Ovary (tissue), 9 donors: ENCODE data around the gene APOC3. TPM values are rescaled to one million over a fixed set of nuclear protein-coding genes. Genes with fewer than 3 reads are reported as not detected.
A peak's percentile ranks its signal among the peaks of the same experiment; 100 is the strongest.

ENCODE experiments used
- DNase-seq, 5 donors: peaks; one replicate each; pipeline ENCODE4 v3.0.0-alpha.2; 2019 to 2020
- H3K27ac ChIP-seq, 2 donors: fragments of 200-600 bp; one replicate each; pipeline versions ENCODE4 v1.5.1 to v1.8.0; 2019 to 2022
- H3K27me3 ChIP-seq: fragments of 200-600 bp; one replicate; pipeline ENCODE4 v1.8.0; 2022
- H3K36me3 ChIP-seq: fragments of 200-600 bp; sonication (generic); one replicate; pipeline ENCODE4 v1.5.1; 2019
- H3K4me1 ChIP-seq: one replicate; pipeline ENCODE4 v1.8.1; 2013; ENCODE audit warnings: mild to moderate bottlenecking, moderate library complexity; ENCODE audit not compliant: insufficient read depth
- H3K4me3 ChIP-seq: fragments of 200-600 bp; sonication (generic); one replicate; pipeline ENCODE4 v1.5.1; 2017
- H3K9me3 ChIP-seq, 2 donors: fragments of 200-600 bp in 1 of 2; sonication (generic) in 1 of 2; one replicate each; pipeline versions ENCODE4 v1.5.1 to v1.8.1; 2013 to 2019; ENCODE audit warnings: mild to moderate bottlenecking in 1 of 2, moderate library complexity in 1 of 2
- EP300 ChIP-seq: sonication (generic); formaldehyde crosslinking; IDR thresholded peaks from one replicate; pipeline ENCODE4 v1.6.1; 2017; ENCODE audit warnings: antibody characterized with exemption
- POLR2A ChIP-seq: fragments of 450-650 bp; IDR thresholded peaks from one replicate; pipeline ENCODE4 v1.6.1; 2017; ENCODE audit warnings: antibody characterized with exemption, mild to moderate bottlenecking, moderate library complexity
- WGBS, 3 donors: extraction: QIAGEN DNeasy Blood & Tissue Kit in 1 of 3; methylation state at CpG; one replicate each; pipeline versions ENCODE4 v1.1.5 to v1.1.7; 2013 to 2017; 5-methylcytosine and 5-hydroxymethylcytosine counted together
- intact Hi-C, 4 donors: fragments of 100-400 bp; cut with DNase I; formaldehyde crosslinking; loops; one replicate each; pipeline versions ENCODE4 v1.11.0 to v1.15.1; 2022 to 2023
- polyA plus RNA-seq, 2 donors: library from polyadenylated mRNA; stranded (reverse); fragments of 200-250 nt in 1 of 2; fragments of 350-450 nt in 1 of 2; fragmentation: Illumina TruSeq in 1 of 2; extraction: RNeasy Lipid Tissue Mini Kit (QIAGEN cat#74804) in 1 of 2; gene quantifications; one replicate each; pipeline ENCODE4 v1.2.3, GENCODE V29; 2013 to 2014
- total RNA-seq, 7 donors: library from RNA; depleted of rRNA in 2 of 7; stranded (reverse); fragments of >200 nt in 2 of 7; fragmentation: NEBNext Ultra II Directional in 3 of 7; extraction: Animal tissue kit (Norgen Biotek cat#: 25700) in 3 of 7; gene quantifications; one replicate each; pipeline versions ENCODE4 v1.1.0 to v1.2.4, GENCODE V29; 2016 to 2023
- TF ChIP-seq, protein P1 (sequence below), 3 donors: fragments of 450-650 bp in 2 of 3; fragments of 200-600 bp in 1 of 3; IDR thresholded peaks; one replicate each; pipeline versions ENCODE4 v1.5.1 to v1.8.0; 2016 to 2022; ENCODE audit warnings: antibody characterized with exemption in 3 of 3, mild to moderate bottlenecking in 1 of 3
- donor health status: DM: no; HTN: no; CAD: no; lungs with moderate emphysema.
- donor health status: DM: no; HTN: no; CAD: no.
- donor health status: Bipolar disorder and iron deficiency.
- donor health status: DM: yes; HTN: yes; CAD: no.
- donor health status: DM: no; HTN: no; CAD: no.
- donor health status: DM: yes; HTN: yes; CAD: no.

APOC3 gene
- total and polyA plus RNA-seq, 9 donors = 2.7 to 18.0 (median 4.3) TPM; not detected in 6

DNA sequence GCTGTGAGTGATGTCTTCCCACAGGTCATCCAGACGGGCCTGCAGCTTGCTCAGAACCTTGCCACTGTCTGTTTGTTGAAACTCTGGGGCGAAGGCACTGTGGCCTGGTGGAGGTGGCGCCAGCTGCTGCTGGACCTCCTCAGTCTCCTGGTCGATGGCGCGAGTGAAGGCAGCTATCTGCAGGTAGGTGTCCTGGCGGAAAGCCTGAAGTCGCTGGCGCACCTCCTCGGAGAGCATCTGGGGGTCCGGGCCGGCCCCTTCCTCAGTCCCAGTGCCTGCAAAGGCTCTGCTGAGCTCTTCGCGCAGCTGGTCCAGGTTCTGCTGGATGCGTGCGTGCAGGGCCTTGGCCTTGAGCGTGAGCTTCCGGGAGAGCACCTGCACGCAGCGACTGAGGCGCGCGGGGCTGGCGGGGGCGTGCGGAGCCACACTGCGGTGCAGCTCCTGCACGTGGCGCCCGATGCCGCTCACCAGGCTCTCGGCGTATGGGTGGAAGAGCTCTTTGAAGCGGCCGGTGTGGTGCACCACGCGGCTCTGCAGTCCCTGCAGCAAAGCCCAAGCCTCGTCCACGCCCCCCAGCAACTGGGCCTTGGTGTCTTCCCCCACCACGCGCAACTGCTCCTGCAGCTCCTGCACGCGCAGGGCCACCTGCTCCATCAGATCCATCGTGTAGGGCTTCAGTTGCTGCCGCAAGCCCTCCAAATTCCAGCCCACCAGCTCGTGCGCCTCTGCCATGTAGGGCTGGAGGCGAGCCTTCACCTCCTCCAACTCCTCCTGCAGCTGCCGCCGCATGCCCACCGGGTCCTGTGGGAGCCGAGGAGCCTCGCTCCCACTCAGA, 39.3 kb upstream of the APOC3 start:
- Histone ChIP-seq H3K27ac (no peak overlapping the region), H3K4me3 (no peak overlapping the region), H3K9me3 (no peaks in the 10 kb centered on the region), H3K4me1 (peaks cover 9% of the 10 kb centered on the region), H3K36me3 (no peaks in the 10 kb centered on the region), H3K27me3 (no peaks in the 10 kb centered on the region)
- intact Hi-C loops = loop anchor here (2.0 to 10.0 kb wide), 6 partner anchors 42 to 442 kb away; partner anchors contain the start of genes APOA1 (in 3 of the 4), PCSK7 (in 1 of the 4) and RNF214 (in 1 of the 4)
- TF ChIP-seq POLR2A = no peak
- WGBS, 3 donors = 83 to 87% (median 83%) methylated on average over 49 to 53 of the region's 53 CpGs
- peak in 2 of 5 donors; percentile 38 to 48 for DNase-seq

GRCh38 chr11:116791002-116791812, 38.5 kb upstream of the APOC3 start:
- Histone ChIP-seq H3K36me3 (no peaks in the 10 kb centered on the region), H3K27ac (no peak overlapping the region), H3K4me3 (no peak overlapping the region), H3K27me3 (no peaks in the 10 kb centered on the region), H3K4me1 (peaks cover 9% of the 10 kb centered on the region), H3K9me3 (no peaks in the 10 kb centered on the region)
- intact Hi-C loops = loop anchor here (2.0 to 10.0 kb wide), 6 partner anchors 41 to 441 kb away; partner anchors contain the start of genes APOA1 (in 3 of the 4), PCSK7 (in 1 of the 4) and RNF214 (in 1 of the 4)
- no peak for TF ChIP-seq EP300
- TF ChIP-seq, protein P1, sequence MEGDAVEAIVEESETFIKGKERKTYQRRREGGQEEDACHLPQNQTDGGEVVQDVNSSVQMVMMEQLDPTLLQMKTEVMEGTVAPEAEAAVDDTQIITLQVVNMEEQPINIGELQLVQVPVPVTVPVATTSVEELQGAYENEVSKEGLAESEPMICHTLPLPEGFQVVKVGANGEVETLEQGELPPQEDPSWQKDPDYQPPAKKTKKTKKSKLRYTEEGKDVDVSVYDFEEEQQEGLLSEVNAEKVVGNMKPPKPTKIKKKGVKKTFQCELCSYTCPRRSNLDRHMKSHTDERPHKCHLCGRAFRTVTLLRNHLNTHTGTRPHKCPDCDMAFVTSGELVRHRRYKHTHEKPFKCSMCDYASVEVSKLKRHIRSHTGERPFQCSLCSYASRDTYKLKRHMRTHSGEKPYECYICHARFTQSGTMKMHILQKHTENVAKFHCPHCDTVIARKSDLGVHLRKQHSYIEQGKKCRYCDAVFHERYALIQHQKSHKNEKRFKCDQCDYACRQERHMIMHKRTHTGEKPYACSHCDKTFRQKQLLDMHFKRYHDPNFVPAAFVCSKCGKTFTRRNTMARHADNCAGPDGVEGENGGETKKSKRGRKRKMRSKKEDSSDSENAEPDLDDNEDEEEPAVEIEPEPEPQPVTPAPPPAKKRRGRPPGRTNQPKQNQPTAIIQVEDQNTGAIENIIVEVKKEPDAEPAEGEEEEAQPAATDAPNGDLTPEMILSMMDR (IDR thresholded peaks at IDR 0.05) = peak; percentile 68 to 85 (median 82)
- WGBS, 3 donors = 19 to 28% (median 22%) methylated on average over 31 of the region's 31 CpGs
- DNase-seq = peak; percentile 68 to 88 (median 85)

GRCh38 chr11:116791813-116792143, 37.9 kb upstream of the APOC3 start, which contains the start of gene APOA5:
Gene APOA5 (minus strand): TSS chr11:116791879. CDS start chr11:116791860, 19 bp downstream.
- Histone ChIP-seq H3K9me3 (no peaks in the 10 kb centered on the region), H3K36me3 (no peaks in the 10 kb centered on the region), H3K4me1 (peaks cover 9% of the 10 kb centered on the region), H3K27me3 (no peaks in the 10 kb centered on the region), H3K27ac (no peak within 1 kb of the TSS), H3K4me3 (no peak within 1 kb of the TSS)
- WGBS, 3 donors = 86 to 92% (median 87%) methylated on average over 7 of the region's 7 CpGs
- TF ChIP-seq EP300 (no peak), POLR2A (no peak)
- TF ChIP-seq, protein P1 (IDR thresholded peaks at IDR 0.05) = no peak
- no peak for DNase-seq
- intact Hi-C loops = loop anchor here (2.0 to 10.0 kb wide), 7 partner anchors 41 to 441 kb away; partner anchors contain the start of genes APOA1 (in 3 of the 4), PCSK7 (in 1 of the 4) and RNF214 (in 1 of the 4)

DNA sequence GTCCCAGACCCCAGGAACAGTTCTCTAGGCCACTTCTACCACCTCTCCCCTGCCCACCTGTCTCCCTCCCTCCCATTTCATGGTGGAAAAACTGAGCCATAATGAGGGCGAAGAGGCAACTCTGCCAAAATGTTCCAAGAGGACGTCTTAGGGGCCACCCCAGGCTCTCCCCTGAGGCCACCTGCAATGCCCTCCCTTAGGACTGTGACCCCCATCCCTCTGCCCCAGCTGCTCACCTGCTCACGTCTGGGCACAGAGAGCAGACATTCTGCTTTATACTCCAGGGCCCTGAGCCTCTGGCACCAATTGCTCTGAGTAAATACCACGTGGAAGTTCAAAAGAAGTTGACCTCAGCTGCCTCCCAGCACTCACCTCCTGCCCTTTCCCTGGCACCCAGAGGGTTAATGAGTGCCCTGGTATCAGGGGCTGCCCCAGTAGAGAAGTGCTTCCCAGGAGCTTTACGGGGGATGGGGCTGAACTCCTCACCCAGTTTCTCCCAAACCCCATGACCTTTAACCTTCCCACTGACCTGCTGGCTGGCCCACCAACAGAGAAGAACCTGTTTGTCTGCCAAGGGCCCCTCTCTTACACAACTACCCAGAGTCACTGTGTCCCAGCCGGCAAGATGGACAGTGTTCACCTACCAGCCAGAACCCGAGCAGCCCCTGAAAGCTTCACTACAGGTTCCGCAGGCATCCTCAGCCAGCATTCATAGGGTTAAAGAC, 37.4 kb upstream of the APOC3 start:
- TF ChIP-seq EP300 = no peak
- no peak for TF ChIP-seq POLR2A
- TF ChIP-seq, protein P1 (IDR thresholded peaks at IDR 0.05) = no peak
- 78 to 82% (median 78%) methylated on average over 8 of the region's 8 CpGs for WGBS, 3 donors
- Histone ChIP-seq H3K4me3 (no peak overlapping the region), H3K4me1 (peaks cover 6% of the 10 kb centered on the region), H3K27me3 (no peaks in the 10 kb centered on the region), H3K36me3 (no peaks in the 10 kb centered on the region), H3K27ac (no peak overlapping the region), H3K9me3 (no peaks in the 10 kb centered on the region)
- intact Hi-C loops = loop anchor here (2.0 to 10.0 kb wide), 5 partner anchors 40 to 440 kb away; partner anchors contain the start of genes APOA1 (in 3 of the 4), PCSK7 (in 1 of the 4) and RNF214 (in 1 of the 4)
- no peak for DNase-seq
